ENCODE results near the gene NDUFV2.

Gene NDUFV2

DNA sequence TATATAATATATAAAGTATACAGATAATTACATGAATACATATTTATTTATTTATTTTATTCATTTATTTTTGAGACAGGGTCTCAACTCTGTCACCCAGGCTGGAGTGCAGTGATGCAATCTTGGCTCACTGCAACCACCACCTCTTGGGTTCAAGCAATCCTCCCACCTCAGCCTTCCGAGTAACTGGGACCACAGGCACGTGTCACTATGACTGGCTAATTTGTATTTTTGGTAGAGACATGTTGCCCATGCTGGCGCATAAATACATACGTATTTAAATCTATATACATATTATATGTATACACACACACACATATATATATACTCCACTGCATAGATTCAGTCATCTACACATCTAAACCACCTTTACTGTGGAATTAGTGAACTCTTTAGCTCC lies 20.6 kb upstream of the NDUFV2 start:
- TF ChIP-seq GATA3 (IDR thresholded peaks at IDR 0.05; ENCODE audit: low read depth, low read length), result no peak
- TF ChIP-seq GATA2 (IDR thresholded peaks at IDR 0.05; ENCODE audit: low read depth, low read length), result no peak

DNA sequence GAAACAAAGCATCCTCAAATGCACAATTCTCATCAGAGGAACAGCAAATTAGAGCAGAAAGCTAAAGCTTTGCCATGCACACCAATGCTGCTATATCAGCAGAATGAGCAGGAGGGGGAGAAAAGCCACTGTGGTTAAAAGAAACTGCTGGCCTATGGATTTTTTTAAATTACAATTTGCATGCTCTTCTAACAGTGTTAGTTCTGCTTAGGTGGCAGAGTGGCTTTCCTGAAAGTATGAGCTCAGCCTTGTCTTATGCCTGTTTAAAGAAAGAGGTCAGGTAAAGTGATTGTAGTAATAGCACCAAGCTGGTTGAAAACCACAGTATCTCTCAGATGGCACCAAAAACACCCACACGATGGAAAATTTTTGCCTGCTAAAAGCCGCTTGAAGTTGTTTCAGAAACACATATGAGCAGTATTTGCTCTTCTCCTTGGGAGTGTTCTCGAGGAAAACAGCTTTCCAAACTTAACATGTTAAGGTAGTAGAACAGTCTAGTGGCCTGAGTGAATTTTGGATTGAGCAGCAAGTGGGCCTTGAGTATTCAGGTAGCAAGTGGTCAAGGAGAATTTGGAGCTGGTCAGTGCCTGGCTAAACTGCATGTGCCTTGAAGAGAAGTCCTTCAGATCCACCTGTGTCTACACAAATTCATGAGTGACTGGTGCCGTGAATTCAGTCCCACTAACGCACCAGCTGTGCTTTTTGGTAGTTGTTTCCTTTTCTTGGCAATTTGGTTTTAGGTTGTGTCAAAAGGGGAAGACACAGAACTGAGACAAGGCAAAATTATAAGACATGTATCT lies 19.6 kb upstream of the NDUFV2 start:
- TF ChIP-seq GATA2 (IDR thresholded peaks at IDR 0.05; ENCODE audit: low read depth, low read length), result no peak
- no peak for TF ChIP-seq GATA3 (IDR thresholded peaks at IDR 0.05; ENCODE audit: low read depth, low read length)

- TF ChIP-seq GATA3 (IDR thresholded peaks at IDR 0.05; ENCODE audit: low read depth, low read length), result no peak
These were observed 16.5 kb upstream of the NDUFV2 start for GRCh38 chr18:9086015-9086414.

DNA sequence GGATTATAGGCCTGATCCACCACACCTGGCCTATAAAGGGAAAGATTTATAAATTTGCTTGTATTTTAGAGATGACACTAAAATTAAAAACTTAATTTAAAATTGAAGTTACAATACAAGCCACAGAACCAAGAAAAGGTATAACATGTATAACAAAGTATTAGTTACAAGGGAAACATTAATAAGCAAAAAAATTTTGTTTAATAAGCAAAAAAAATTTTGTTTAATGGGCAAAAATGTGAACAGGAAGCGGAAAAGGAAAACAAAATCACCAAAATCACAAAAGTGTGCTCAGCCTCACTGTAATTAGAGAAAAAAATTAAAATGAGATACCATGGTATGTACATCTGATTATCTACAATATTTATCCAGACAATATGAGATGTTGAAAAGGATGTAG lies 15.9 kb upstream of the NDUFV2 start:
- no peak for TF ChIP-seq GATA2 (IDR thresholded peaks at IDR 0.05; ENCODE audit: low read depth, low read length)
- TF ChIP-seq GATA3 (IDR thresholded peaks at IDR 0.05; ENCODE audit: low read depth, low read length), result no peak

GRCh38 chr18:9087144-9087543 lies 15.4 kb upstream of the NDUFV2 start:
- TF ChIP-seq GATA2 (IDR thresholded peaks at IDR 0.05; ENCODE audit: low read depth, low read length) (no peak), GATA3 (IDR thresholded peaks at IDR 0.05; ENCODE audit: low read depth, low read length) (no peak)

DNA sequence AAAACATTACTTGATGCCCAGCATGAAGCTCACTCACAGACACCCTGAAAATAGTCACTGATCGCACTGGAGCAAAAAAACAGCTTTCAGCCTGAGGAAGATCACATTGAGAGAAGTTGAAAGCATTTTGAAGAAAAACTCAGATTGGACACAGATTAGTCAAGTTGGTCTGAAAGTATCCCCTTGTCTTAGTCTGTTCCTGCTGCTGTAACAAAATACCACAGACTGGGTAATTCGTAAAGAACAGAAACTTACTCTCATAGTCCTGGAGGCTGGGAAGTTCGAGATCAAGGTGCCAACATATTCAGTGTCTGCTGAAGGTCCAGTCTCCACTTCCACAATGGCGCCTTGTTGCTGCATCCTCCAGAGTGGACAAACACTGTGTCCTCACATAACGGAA lies 14.2 kb upstream of the NDUFV2 start:
- TF ChIP-seq GATA3 (IDR thresholded peaks at IDR 0.05; ENCODE audit: low read depth, low read length) (no peak), GATA2 (IDR thresholded peaks at IDR 0.05; ENCODE audit: low read depth, low read length) (no peak)

DNA sequence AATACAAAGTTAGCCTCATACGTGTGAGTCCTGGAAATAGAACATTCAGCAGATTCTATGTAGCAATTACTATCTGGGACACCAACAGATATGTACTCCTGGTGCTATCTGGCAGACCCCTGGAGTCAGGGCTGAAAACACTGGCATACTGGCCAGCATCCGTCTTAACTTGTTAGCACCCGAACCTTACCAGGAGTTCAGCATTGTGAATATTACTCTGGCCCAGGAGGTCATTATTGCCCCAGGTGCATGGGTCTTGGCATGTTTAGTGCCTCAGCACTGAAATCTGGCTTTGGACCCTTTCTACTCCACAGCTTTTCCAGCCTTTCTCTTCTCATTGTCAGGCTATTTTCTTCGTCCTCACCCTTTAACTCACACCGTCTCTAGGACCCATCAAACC lies 11.9 kb upstream of the NDUFV2 start:
- no peak for TF ChIP-seq GATA3 (IDR thresholded peaks at IDR 0.05; ENCODE audit: low read depth, low read length)
- no peak for TF ChIP-seq GATA2 (IDR thresholded peaks at IDR 0.05; ENCODE audit: low read depth, low read length)

GRCh38 chr18:9091066-9091476 lies 11.4 kb upstream of the NDUFV2 start:
- TF ChIP-seq GATA3 (IDR thresholded peaks at IDR 0.05; ENCODE audit: low read depth, low read length), result no peak
- no peak for TF ChIP-seq GATA2 (IDR thresholded peaks at IDR 0.05; ENCODE audit: low read depth, low read length)

DNA sequence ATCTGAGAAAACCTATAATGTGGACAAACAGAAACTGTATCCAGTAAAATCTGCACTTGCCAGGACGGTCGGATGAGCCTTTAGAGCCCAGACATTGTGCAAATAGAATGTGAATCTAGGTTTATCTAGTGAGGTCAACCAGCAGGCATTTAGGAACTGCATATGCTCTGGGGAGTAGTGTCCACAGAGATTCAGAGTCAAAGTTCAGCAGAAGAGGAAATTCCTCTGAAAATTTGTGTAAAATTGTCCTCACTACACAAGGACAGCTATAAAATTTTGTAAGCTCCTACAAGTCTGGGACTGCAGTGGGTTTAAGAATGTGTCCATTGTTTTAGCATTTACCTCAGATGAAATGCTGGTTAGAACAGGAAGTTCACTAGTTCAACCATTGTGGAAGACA lies 9.8 kb upstream of the NDUFV2 start:
- TF ChIP-seq GATA3 (IDR thresholded peaks at IDR 0.05; ENCODE audit: low read depth, low read length) (no peak), GATA2 (IDR thresholded peaks at IDR 0.05; ENCODE audit: low read depth, low read length) (no peak)

DNA sequence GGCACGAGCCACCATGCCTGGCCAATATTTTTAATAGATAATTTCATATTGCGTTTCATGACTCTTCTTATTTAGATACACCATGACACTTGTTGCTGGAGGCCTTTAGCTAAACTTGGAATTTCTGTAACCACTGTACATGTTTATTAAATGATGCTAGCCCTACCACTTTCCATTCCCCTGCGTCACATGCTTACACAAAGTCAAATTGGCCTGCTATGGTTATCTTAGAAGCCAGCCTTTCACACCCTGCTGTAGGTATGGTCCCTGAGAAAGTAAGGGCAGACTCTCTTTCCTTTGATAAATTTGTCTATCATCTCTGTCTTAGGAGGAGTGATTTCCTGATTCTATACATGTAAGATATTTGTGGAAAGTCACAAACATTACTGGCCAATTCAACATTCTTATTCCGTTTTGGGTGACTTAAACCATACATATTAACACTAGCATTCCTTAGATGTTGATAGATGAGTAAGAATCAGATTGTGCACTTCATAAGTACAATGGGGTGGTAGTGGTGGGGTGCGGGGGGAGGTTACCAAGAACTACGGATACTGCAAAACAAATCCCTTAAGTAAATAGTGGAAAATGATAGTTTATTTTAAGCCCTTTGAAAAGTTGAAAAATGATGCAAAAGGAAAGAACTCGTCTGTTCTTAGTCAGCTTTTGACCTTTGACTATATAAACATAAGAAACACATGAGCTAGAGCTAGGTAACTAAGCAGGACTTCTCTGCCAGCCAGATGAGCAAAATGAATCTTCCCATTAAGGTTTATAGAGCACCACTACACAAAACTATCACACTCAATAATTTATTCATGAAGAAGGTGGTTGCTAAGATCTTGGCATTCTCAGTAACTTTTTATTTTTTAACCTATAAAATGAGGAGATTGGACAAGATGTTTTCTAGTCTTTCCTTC lies 7.9 kb upstream of the NDUFV2 start:
- no peak for TF ChIP-seq GATA2 (IDR thresholded peaks at IDR 0.05; ENCODE audit: low read depth, low read length)
- no peak for TF ChIP-seq GATA3 (IDR thresholded peaks at IDR 0.05; ENCODE audit: low read depth, low read length)

- TF ChIP-seq GATA2 (IDR thresholded peaks at IDR 0.05; ENCODE audit: low read depth, low read length), result no peak
- TF ChIP-seq GATA3 (IDR thresholded peaks at IDR 0.05; ENCODE audit: low read depth, low read length), result no peak
These were observed 7.0 kb upstream of the NDUFV2 start for GRCh38 chr18:9095297-9096006.

GRCh38 chr18:9096007-9096371 lies 6.5 kb upstream of the NDUFV2 start:
- TF ChIP-seq GATA2 (IDR thresholded peaks at IDR 0.05; ENCODE audit: low read depth, low read length), result no peak

DNA sequence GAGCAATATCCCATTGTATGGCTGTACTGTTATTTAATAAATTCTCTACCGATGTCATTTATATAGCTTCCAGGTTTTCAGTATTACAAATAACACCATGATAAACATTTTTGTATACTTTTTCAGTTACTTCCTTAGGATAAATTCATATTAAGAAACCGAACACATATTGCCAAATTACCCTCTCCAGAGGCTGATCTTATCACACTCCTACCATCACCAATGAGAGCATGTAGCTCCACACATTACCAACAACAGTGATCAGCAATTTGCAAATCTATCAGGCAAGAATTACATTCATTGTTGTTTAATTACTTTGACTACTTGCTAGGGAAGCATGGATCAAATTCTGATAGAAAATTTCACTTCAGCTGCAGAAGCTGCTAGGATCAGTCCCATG lies 5.8 kb upstream of the NDUFV2 start:
- no peak for TF ChIP-seq GATA2 (IDR thresholded peaks at IDR 0.05; ENCODE audit: low read depth, low read length)

DNA sequence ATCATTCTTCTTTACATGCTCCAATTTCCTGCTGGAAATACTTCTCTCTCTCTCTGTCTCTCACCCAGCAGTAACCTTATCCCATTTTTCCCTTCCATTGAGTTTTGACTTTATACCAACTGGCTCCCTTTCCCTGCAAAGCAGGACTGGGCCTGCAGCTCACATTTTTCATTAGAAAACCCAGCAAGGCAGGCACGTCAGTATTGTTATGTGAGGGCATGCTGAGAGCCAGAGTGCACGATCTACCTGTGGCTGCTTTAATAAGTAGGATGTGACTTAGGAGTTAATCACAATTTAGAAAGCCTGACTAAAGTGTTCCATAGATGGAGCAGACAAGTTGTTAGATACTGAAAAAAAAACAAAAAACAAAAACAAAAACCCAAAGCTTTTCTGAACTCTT lies 5.2 kb upstream of the NDUFV2 start:
- no peak for TF ChIP-seq GATA3 (IDR thresholded peaks at IDR 0.05; ENCODE audit: low read depth, low read length)
- TF ChIP-seq GATA2 (IDR thresholded peaks at IDR 0.05; ENCODE audit: low read depth, low read length), result no peak

Measured in SH-SY5Y (cell line).